Vagina (tissue), 2 donors: Measurements from ENCODE around the gene NPHP1.

Experiments used
- CTCF ChIP-seq, 3 experiments: fragments of 450-650 bp in 2 of 3; fragments of 200-600 bp in 1 of 3; sonication (generic) in 1 of 3; IDR thresholded peaks; one replicate each; pipeline ENCODE4 v1.5.1; 2017 to 2019; ENCODE audit warnings: antibody characterized with exemption in 3 of 3, mild to moderate bottlenecking in 2 of 3, moderate library complexity in 2 of 3
- POLR2A ChIP-seq, 2 donors: fragments of 450-650 bp; IDR thresholded peaks; one replicate each; pipeline ENCODE4 v1.6.1; 2017; ENCODE audit warnings: antibody characterized with exemption in 2 of 2, mild to moderate bottlenecking in 2 of 2, moderate library complexity in 2 of 2

- TF ChIP-seq POLR2A (IDR thresholded peaks at IDR 0.05) (no peak), CTCF (IDR thresholded peaks at IDR 0.05) (no peak)
Measured at GRCh38 chr2:110097506-110098220, 107.2 kb downstream of the NPHP1 start.
